ENCODE measurements around the gene POLG2.
"Not testable (repeated sequence)": the region's sequence is repeated elsewhere in the genome, so short reads cannot be mapped to it uniquely, and the experiment has no call there.

The POLG2 gene

GRCh38 chr17:64466019-64466735 lies 30.7 kb downstream of the POLG2 start:
- H3K9ac ChIP-seq = no peak overlapping the region
- H3K27me3 ChIP-seq = no peaks in the 10 kb centered on the region
- no peak overlapping the region for H3K27ac ChIP-seq
- no peaks in the 10 kb centered on the region for H4K20me1 ChIP-seq
- peaks cover 71% of the 10 kb centered on the region for H3K36me3 ChIP-seq
- no peaks in the 10 kb centered on the region for H3K9me3 ChIP-seq
- TF ChIP-seq Cebpa-rat (IDR thresholded peaks at IDR 0.05) = no peak
- peak overlapping the region; percentile 24 for H3K4me2 ChIP-seq
- no peak overlapping the region for H3K4me3 ChIP-seq
- peaks cover 12% of the 10 kb centered on the region for H3K4me1 ChIP-seq

- Histone ChIP-seq H4K20me1 (no peaks in the 10 kb centered on the region), H3K9me3 (peaks cover 11% of the 10 kb centered on the region), H3K9ac (no peak overlapping the region), H3K4me2 (no peak overlapping the region), H3K4me1 (peaks cover 32% of the 10 kb centered on the region), H3K36me3 (peaks cover 58% of the 10 kb centered on the region), H3K27me3 (no peaks in the 10 kb centered on the region), H3K4me3 (no peak overlapping the region), H3K27ac (no peak overlapping the region)
- TF ChIP-seq Cebpa-rat (IDR thresholded peaks at IDR 0.05) = no peak
Measured at GRCh38 chr17:64461788-64462187, 35.1 kb downstream of the POLG2 start.

- H3K4me2 ChIP-seq = no peak overlapping the region
- no peak overlapping the region for H3K4me3 ChIP-seq
- H4K20me1 ChIP-seq = no peaks in the 10 kb centered on the region
- H3K27ac ChIP-seq = no peak overlapping the region
- H3K9me3 ChIP-seq = peaks cover 16% of the 10 kb centered on the region
- peaks cover 50% of the 10 kb centered on the region for H3K36me3 ChIP-seq
- peaks cover 32% of the 10 kb centered on the region for H3K4me1 ChIP-seq
- no peak overlapping the region for H3K9ac ChIP-seq
- no peaks in the 10 kb centered on the region for H3K27me3 ChIP-seq
- no peak for TF ChIP-seq Cebpa-rat (IDR thresholded peaks at IDR 0.05)
Measured at GRCh38 chr17:64460955-64461354, 35.9 kb downstream of the POLG2 start.

GRCh38 chr17:64459818-64460217 lies 37.0 kb downstream of the POLG2 start:
- Histone ChIP-seq H3K9me3 (peaks cover 16% of the 10 kb centered on the region), H3K36me3 (peaks cover 42% of the 10 kb centered on the region), H3K4me1 (peaks cover 43% of the 10 kb centered on the region), H3K27ac (0 out of 2 replicates have a peak overlapping the region, but pooled peaks have one; percentile 85)
- not testable (repeated sequence) for H4K20me1 ChIP-seq, H3K4me2 ChIP-seq, H3K4me3 ChIP-seq, H3K27me3 ChIP-seq, H3K9ac ChIP-seq

GRCh38 chr17:64459284-64459747 lies 37.5 kb downstream of the POLG2 start:
- Histone ChIP-seq H3K4me1 (peaks cover 48% of the 10 kb centered on the region), H3K4me2 (peak overlapping the region; percentile 53; the same call in 1 of the 2 replicates), H3K9ac (no peak overlapping the region), H4K20me1 (no peaks in the 10 kb centered on the region), H3K27me3 (no peaks in the 10 kb centered on the region), H3K27ac (peak overlapping the region; percentile 85; the same call in 1 of the 2 replicates), H3K36me3 (peaks cover 44% of the 10 kb centered on the region), H3K9me3 (peaks cover 16% of the 10 kb centered on the region), H3K4me3 (no peak overlapping the region)
- no peak for TF ChIP-seq Cebpa-rat (IDR thresholded peaks at IDR 0.05)

GRCh38 chr17:64458756-64459155 lies 38.1 kb downstream of the POLG2 start:
- H3K36me3 ChIP-seq = peaks cover 50% of the 10 kb centered on the region
- H3K9me3 ChIP-seq = peaks cover 16% of the 10 kb centered on the region
- H3K4me2 ChIP-seq = peak overlapping the region; percentile 53
- no peaks in the 10 kb centered on the region for H4K20me1 ChIP-seq
- no peak overlapping the region for H3K9ac ChIP-seq
- peaks cover 53% of the 10 kb centered on the region for H3K4me1 ChIP-seq
- TF ChIP-seq Cebpa-rat (IDR thresholded peaks at IDR 0.05) = no peak
- H3K27ac ChIP-seq = peak overlapping the region; percentile 85
- H3K27me3 ChIP-seq = no peaks in the 10 kb centered on the region
- no peak overlapping the region for H3K4me3 ChIP-seq

GRCh38 chr17:64457156-64457555 lies 39.7 kb downstream of the POLG2 start:
- Histone ChIP-seq H3K4me1 (peaks cover 63% of the 10 kb centered on the region), H4K20me1 (no peaks in the 10 kb centered on the region), H3K4me2 (peak overlapping the region; percentile 53), H3K9me3 (peaks cover 16% of the 10 kb centered on the region), H3K4me3 (0 out of 2 replicates have a peak overlapping the region, but pooled peaks have one; percentile 14), H3K27me3 (no peaks in the 10 kb centered on the region), H3K27ac (peak overlapping the region; percentile 85), H3K9ac (no peak overlapping the region), H3K36me3 (peaks cover 59% of the 10 kb centered on the region)
- TF ChIP-seq Cebpa-rat (IDR thresholded peaks at IDR 0.05) = no peak

GRCh38 chr17:64455993-64456885 lies 40.6 kb downstream of the POLG2 start:
- peaks cover 65% of the 10 kb centered on the region for H3K36me3 ChIP-seq
- no peaks in the 10 kb centered on the region for H3K27me3 ChIP-seq
- no peak for TF ChIP-seq Cebpa-rat (IDR thresholded peaks at IDR 0.05)
- H3K27ac ChIP-seq = peak overlapping the region; percentile 85
- H3K4me3 ChIP-seq = peak overlapping the region; percentile 14
- H3K9ac ChIP-seq = peak overlapping the region; percentile 13; the same call in 1 of the 2 replicates
- H3K9me3 ChIP-seq = peaks cover 16% of the 10 kb centered on the region
- H3K4me2 ChIP-seq = peak overlapping the region; percentile 53
- no peaks in the 10 kb centered on the region for H4K20me1 ChIP-seq
- peaks cover 67% of the 10 kb centered on the region for H3K4me1 ChIP-seq

GRCh38 chr17:64449545-64449944 lies 47.3 kb downstream of the POLG2 start:
- Histone ChIP-seq H3K4me2 (peak overlapping the region; percentile 86), H3K36me3 (peaks cover 35% of the 10 kb centered on the region)

More at GRCh38 chr17:64449545-64449944, 47.3 kb downstream of the POLG2 start:
- Histone ChIP-seq H3K27me3 (no peaks in the 10 kb centered on the region), H3K4me3 (peak overlapping the region; percentile 61), H3K9me3 (no peaks in the 10 kb centered on the region), H3K27ac (peak overlapping the region; percentile 87), H3K4me1 (peaks cover 65% of the 10 kb centered on the region), H3K9ac (peak overlapping the region; percentile 79), H4K20me1 (no peaks in the 10 kb centered on the region)
- TF ChIP-seq Cebpa-rat (IDR thresholded peaks at IDR 0.05) = no peak; the same call in 1 of the 2 replicates
